ENCODE measurements around the gene NUTM2E.
A peak's percentile ranks its signal among the peaks of the same experiment; 100 is the strongest.
"Not testable (repeated sequence)": the region's sequence is repeated elsewhere in the genome, so short reads cannot be mapped to it uniquely, and the experiment has no call there.

NUTM2E gene

DNA sequence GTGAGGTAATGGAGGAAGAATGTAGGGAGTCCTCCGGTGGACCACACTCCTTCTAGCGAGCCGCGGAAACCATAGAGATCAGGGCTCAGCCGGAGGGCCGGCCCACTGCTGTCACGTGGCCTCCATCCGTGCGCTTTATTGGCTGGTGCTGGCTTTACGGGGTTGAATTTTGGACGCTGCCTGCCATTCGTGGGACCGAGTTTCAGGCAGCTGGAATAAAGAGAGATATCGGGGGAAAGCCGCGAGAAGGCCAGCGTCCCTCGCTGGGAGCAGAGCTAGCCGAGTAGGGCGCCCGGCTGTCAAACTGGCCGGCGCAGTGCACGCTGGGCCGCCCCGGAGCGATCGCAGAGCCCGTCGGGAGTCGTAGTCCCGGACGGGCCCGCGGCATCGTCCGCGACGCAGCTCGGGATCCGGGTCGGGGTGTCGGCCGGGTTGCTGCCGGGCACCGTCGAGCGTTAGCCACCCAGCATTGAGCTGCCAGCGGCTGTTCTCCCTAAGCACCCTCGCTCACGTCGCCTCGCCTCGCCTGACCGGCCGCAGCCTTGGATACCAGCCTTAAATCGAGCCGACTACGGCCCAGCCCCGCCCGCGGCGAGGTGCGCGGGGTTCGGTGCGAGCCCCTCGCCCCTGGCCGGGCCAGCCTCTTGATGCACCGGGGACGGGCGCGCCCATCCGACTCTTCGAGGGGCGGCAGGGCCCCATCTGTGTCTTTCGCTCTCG is at the start of gene NUTM2E:
NUTM2E (plus strand) TSS at position 244 of the 720 bp plus-strand sequence. CDS start 15,002 bp downstream, outside the sequence.
- not testable (repeated sequence) for H3K27me3 ChIP-seq; H3K9me3 ChIP-seq (replicated peaks in 1 of 11); H4K20me1 ChIP-seq; H3K36me3 ChIP-seq
- peak within 1 kb of the TSS; percentile 70 to 85 (median 82) for H3K27ac ChIP-seq
- peaks cover 2 to 16% (median 12%) of the 10 kb centered on the region in 10 experiments; a peak in 18 of 20 replicates for H3K4me1 ChIP-seq
- H3K4me2 ChIP-seq = peak within 1 kb of the TSS; percentile 57 to 76 (median 68); a peak in 20 of 22 replicates
- H3K4me3 ChIP-seq = peak within 1 kb of the TSS; percentile 53 to 74 (median 66)
- peak within 1 kb of the TSS; percentile 78 to 87 (median 83) for H3K9ac ChIP-seq

GRCh38 chr10:79777997-79778396 is 48.5 kb upstream of the NUTM2E start:
- not testable (repeated sequence) for H3K27me3 ChIP-seq; H3K4me2 ChIP-seq; H3K4me3 ChIP-seq; H4K20me1 ChIP-seq; H3K36me3 ChIP-seq; H3K27ac ChIP-seq; H3K4me1 ChIP-seq; H3K9ac ChIP-seq; H3K9me3 ChIP-seq (replicated peaks in 1 of 11)

DNA sequence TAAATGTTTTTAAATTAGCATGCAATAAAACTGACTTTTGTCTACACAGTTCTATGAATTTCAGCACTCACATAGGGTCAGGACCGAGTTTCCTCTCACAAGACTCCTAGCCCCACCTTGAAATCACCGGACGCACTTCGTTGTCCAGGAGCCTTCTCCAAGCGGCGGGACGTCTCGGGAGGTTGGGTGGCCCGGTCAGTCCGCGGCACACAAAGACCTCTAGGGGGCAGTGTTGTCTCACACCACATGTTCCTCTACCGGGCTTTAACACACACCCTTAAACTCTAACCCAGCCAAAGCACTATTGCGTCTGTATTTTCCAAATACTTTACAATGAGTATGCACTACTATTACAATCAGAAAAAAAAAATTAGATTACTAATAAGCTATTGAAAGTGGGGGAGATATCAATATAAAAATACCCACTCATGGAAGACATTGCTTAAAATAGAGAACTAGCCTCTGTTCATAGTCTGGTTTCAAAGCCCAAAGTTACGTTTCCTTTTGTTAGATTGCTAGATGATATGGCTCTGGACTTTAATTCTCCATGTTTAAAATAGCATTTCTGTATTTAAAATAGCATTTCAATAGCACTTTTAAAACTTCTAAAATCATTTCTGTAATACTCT is 47.1 kb upstream of the NUTM2E start:
- H3K9ac ChIP-seq; H4K20me1 ChIP-seq; H3K27me3 ChIP-seq; H3K9me3 ChIP-seq (replicated peaks in 1 of 11); H3K4me3 ChIP-seq; H3K27ac ChIP-seq; H3K36me3 ChIP-seq; H3K4me2 ChIP-seq; H3K4me1 ChIP-seq: not testable (repeated sequence)

DNA sequence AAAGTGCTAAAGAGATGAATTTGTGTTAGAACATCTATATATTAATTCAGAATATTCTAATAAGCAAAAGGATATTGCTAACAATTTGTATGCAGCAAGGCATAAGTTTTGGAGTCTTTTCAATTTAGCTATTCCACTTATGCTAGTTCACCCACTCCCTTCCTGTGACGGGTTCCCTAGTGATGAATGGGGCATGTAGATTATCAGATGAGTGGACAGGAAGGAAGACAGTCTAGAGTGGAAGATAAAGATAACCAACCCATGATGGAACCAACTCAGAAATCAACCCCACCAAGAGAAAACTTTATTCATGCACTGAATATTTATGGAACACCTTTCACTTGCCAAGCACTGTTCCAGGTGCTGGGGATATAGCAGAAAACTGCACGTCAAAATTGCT is 46.5 kb upstream of the NUTM2E start:
- H4K20me1 ChIP-seq; H3K9ac ChIP-seq; H3K4me2 ChIP-seq; H3K9me3 ChIP-seq (replicated peaks in 1 of 11); H3K4me1 ChIP-seq; H3K4me3 ChIP-seq; H3K27ac ChIP-seq; H3K36me3 ChIP-seq; H3K27me3 ChIP-seq: not testable (repeated sequence)

DNA sequence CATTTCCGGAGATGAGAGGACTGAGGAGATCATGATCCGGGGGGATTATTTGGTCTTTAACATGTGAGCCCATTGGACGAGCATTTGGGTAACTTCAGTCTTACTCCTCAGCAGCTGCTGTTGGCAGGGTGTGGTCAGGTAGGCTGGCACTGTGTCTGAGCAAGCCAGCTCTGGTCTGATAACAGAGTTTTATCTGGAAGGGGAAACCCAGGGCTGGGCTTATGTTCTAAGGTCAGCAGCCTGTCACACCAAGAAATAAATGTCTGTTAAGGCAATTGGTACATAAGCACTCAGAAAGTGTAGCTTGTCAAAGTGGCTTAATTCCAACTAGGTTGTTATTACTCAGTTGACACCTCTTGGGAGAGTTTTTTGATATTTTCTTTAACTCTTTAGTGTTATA is 45.0 kb upstream of the NUTM2E start:
- not testable (repeated sequence) for H3K27ac ChIP-seq; H3K4me3 ChIP-seq; H3K4me2 ChIP-seq; H3K27me3 ChIP-seq; H4K20me1 ChIP-seq; H3K36me3 ChIP-seq; H3K9me3 ChIP-seq (replicated peaks in 1 of 11); H3K4me1 ChIP-seq; H3K9ac ChIP-seq

DNA sequence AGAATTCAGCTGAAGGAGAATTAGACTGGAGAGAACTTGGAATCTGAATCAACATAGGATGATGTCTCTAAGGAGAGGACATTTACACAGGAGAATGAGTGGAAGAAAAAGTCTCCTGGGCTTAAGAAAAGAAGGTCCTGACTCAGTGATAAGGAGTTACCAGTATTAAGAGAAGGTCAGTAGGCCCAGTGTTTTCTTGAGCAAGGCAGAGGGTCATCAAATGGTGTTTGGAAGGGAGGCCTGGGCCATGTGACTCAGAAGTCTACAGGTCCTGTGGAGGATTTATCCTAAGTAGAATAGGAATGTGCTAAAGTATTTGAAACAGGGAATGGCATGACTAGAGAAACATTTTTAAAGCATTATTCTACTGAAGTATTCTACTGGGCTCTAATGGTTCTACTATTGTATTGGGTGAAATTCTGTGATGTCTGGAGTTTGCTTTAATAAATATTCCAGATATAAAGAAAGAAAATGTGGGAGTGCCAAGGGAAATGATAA is 39.0 kb upstream of the NUTM2E start:
- H3K4me1 ChIP-seq; H3K36me3 ChIP-seq; H3K9ac ChIP-seq; H3K4me2 ChIP-seq; H3K9me3 ChIP-seq (replicated peaks in 1 of 11); H3K27ac ChIP-seq; H3K4me3 ChIP-seq; H3K27me3 ChIP-seq; H4K20me1 ChIP-seq: not testable (repeated sequence)

DNA sequence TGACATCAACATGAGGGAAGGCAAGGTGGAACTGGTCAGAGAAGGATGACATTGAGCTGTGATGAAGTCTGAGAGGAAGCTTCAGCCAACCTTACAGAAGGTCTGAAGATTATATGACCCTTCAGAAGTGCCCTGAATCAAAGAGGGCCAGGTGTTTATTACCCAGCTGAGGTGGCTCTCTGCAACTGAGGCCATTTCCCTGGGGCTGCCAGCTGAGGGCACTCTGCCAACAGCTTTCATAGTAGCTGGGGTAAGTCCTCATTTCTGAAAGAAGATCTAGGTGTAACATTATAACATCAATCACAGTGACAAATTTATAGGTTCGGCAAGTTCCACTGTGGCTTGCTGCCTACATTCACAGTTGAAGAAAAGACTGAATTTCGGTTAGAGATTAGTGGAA is 37.2 kb upstream of the NUTM2E start:
- not testable (repeated sequence) for H4K20me1 ChIP-seq; H3K4me1 ChIP-seq; H3K4me3 ChIP-seq; H3K36me3 ChIP-seq; H3K9ac ChIP-seq; H3K27me3 ChIP-seq; H3K4me2 ChIP-seq; H3K9me3 ChIP-seq (replicated peaks in 1 of 11); H3K27ac ChIP-seq

GRCh38 chr10:79791906-79792517 is 34.5 kb upstream of the NUTM2E start:
- not testable (repeated sequence) for H3K36me3 ChIP-seq; H3K27me3 ChIP-seq; H4K20me1 ChIP-seq; H3K4me1 ChIP-seq; H3K4me2 ChIP-seq; H3K9ac ChIP-seq; H3K9me3 ChIP-seq (replicated peaks in 1 of 11); H3K27ac ChIP-seq; H3K4me3 ChIP-seq

DNA sequence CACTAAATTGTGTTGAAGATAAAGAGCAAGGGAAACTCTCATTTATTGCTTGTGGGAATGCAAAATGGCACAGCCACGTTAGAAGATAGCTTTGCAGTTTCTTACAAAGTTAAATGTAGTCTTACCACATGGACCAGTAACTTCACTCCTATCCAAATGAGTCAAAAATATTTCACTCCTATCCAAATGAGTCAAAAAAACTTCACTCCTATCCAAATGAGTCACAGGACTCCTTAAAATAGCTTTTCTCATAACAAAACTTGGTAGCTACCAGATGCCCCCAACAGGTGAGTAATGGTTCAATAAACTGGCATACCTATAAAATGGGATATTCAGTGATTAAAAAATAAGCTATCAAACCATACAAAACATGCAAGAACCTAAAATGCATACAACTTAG is 27.2 kb upstream of the NUTM2E start:
- H3K36me3 ChIP-seq; H3K9me3 ChIP-seq (replicated peaks in 1 of 11); H3K4me3 ChIP-seq; H3K4me2 ChIP-seq; H3K4me1 ChIP-seq; H3K27ac ChIP-seq; H3K9ac ChIP-seq; H3K27me3 ChIP-seq; H4K20me1 ChIP-seq: not testable (repeated sequence)

- H3K36me3 ChIP-seq, H3K27ac ChIP-seq, H3K27me3 ChIP-seq: not testable (repeated sequence)
These were observed 20.7 kb upstream of the NUTM2E start for GRCh38 chr10:79805857-79806256.

GRCh38 chr10:79811895-79812294 is 14.6 kb upstream of the NUTM2E start:
- H3K27me3 ChIP-seq; H4K20me1 ChIP-seq; H3K4me1 ChIP-seq; H3K9ac ChIP-seq; H3K4me3 ChIP-seq; H3K9me3 ChIP-seq (replicated peaks in 1 of 11); H3K36me3 ChIP-seq; H3K4me2 ChIP-seq; H3K27ac ChIP-seq: not testable (repeated sequence)

More at GRCh38 chr10:79805857-79806256, 20.7 kb upstream of the NUTM2E start:
- not testable (repeated sequence) for H3K4me1 ChIP-seq; H3K9ac ChIP-seq; H3K4me3 ChIP-seq; H4K20me1 ChIP-seq; H3K9me3 ChIP-seq (replicated peaks in 1 of 11); H3K4me2 ChIP-seq

- H3K27ac ChIP-seq; H3K4me1 ChIP-seq; H3K27me3 ChIP-seq; H3K36me3 ChIP-seq; H4K20me1 ChIP-seq; H3K4me2 ChIP-seq; H3K9ac ChIP-seq; H3K9me3 ChIP-seq (replicated peaks in 1 of 11); H3K4me3 ChIP-seq: not testable (repeated sequence)
These were observed 10.2 kb upstream of the NUTM2E start for GRCh38 chr10:79816290-79816689.

- H3K9ac ChIP-seq; H3K9me3 ChIP-seq (replicated peaks in 1 of 11): not testable (repeated sequence)
- H3K4me2 ChIP-seq = 0 out of 22 replicates have a peak overlapping the region, but pooled peaks of 1 of the 11 experiments have one; percentile 12
These were observed 3.2 kb upstream of the NUTM2E start for GRCh38 chr10:79823387-79823786.

GRCh38 chr10:79825587-79826011 is 940 bp upstream of the NUTM2E start:
- peak overlapping the region in 10 of 11 experiments; percentile 76 to 85 (median 82); a peak in 15 of 22 replicates for H3K27ac ChIP-seq
- not testable (repeated sequence) for H3K27me3 ChIP-seq

More at GRCh38 chr10:79823387-79823786, 3.2 kb upstream of the NUTM2E start:
- H4K20me1 ChIP-seq, H3K27ac ChIP-seq, H3K4me3 ChIP-seq, H3K27me3 ChIP-seq: not testable (repeated sequence)
- Histone ChIP-seq H3K4me1 (peaks cover 2 to 13% (median 8%) of the 10 kb centered on the region in 10 experiments; a peak in 18 of 20 replicates), H3K36me3 (peaks cover 0 to 12% (median 3%) of the 10 kb centered on the region in 11 experiments; a peak in 6 of 22 replicates)

More at GRCh38 chr10:79825587-79826011, 940 bp upstream of the NUTM2E start:
- Histone ChIP-seq H3K4me3 (peak overlapping the region; percentile 53 to 74 (median 66)), H3K4me1 (peaks cover 2 to 16% (median 12%) of the 10 kb centered on the region in 10 experiments; a peak in 18 of 20 replicates), H3K4me2 (peak overlapping the region in 5 of 11 experiments; percentile 24 to 33 (median 30); a peak in 3 of 22 replicates), H3K9ac (peak overlapping the region; percentile 78 to 87 (median 83); a peak in 21 of 22 replicates)
- not testable (repeated sequence) for H4K20me1 ChIP-seq; H3K36me3 ChIP-seq; H3K9me3 ChIP-seq (replicated peaks in 1 of 11)
